ENCODE data around the gene OTOGL.
"Not testable (repeated sequence)": the region's sequence is repeated elsewhere in the genome, so short reads cannot be mapped to it uniquely, and the experiment has no call there.

DNA sequence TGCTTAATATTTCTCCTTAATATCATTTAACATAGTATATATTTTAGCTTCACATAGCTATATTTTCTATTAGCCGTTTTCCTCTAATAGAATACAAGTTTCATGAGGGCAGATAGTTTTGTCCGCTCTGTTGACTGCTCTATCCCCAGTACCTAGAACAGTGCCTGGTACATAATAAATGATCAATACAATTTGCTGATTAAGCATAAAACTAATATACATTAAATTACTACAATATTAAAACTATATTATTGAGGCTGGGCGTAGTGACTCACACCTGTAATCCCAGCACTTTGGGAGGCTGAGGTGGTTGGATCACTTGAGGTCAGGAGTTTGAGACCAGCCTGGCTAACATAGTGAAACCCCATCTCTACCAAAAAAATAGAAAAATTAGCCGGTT lies 128.6 kb downstream of the OTOGL start:
- TF ChIP-seq, protein P1, sequence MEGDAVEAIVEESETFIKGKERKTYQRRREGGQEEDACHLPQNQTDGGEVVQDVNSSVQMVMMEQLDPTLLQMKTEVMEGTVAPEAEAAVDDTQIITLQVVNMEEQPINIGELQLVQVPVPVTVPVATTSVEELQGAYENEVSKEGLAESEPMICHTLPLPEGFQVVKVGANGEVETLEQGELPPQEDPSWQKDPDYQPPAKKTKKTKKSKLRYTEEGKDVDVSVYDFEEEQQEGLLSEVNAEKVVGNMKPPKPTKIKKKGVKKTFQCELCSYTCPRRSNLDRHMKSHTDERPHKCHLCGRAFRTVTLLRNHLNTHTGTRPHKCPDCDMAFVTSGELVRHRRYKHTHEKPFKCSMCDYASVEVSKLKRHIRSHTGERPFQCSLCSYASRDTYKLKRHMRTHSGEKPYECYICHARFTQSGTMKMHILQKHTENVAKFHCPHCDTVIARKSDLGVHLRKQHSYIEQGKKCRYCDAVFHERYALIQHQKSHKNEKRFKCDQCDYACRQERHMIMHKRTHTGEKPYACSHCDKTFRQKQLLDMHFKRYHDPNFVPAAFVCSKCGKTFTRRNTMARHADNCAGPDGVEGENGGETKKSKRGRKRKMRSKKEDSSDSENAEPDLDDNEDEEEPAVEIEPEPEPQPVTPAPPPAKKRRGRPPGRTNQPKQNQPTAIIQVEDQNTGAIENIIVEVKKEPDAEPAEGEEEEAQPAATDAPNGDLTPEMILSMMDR (IDR thresholded peaks at IDR 0.05; ENCODE audit: low read length) = not testable (repeated sequence)
- TF ChIP-seq EZH2 (optimal IDR thresholded peaks at IDR 0.05; ENCODE audit: low read depth, low read length) = not testable (repeated sequence)

All from MM.1S (cell line).